Measurements from ENCODE around the gene FAM3D. TPM values are rescaled to one million over a fixed set of nuclear protein-coding genes. Genes with fewer than 3 reads are reported as not detected.

The FAM3D gene
- total and polyA plus RNA-seq, 2 of the 8 experiments (the other 6 are each of a cell fraction or from before 2014, with no cell fraction given), result not detected

- Histone ChIP-seq H3K36me3 (ENCODE audit: control insufficient read depth in 2 of 4, insufficient read depth in 4 of 4, low read length in 3 of 4) (no peaks in the 10 kb centered on the region), H2BK12ac (ENCODE audit: low read depth, low read length) (no peak overlapping the region), H3K9me3 (ENCODE audit: insufficient read depth in 2 of 2, low read depth in 1 of 2, low read length in 1 of 2) (no peaks in the 10 kb centered on the region), H3K4ac (replicated peaks; ENCODE audit: insufficient read length, low read depth, low read length) (no peak overlapping the region), H3K9ac (replicated peaks in 1 of 4; ENCODE audit: extremely low read depth in 1 of 4, low read depth in 3 of 4, low read length in 3 of 4) (no peak overlapping the region), H4K91ac (replicated peaks; ENCODE audit: insufficient read length, low read length) (no peak overlapping the region), H3K23ac (ENCODE audit: insufficient read length) (no peak overlapping the region), H2BK15ac (ENCODE audit: low read length) (no peak overlapping the region), H3K27ac (ENCODE audit: low read depth, low read length) (no peak overlapping the region), H2BK5ac (ENCODE audit: low read depth, low read length) (no peak overlapping the region), H2BK120ac (replicated peaks; ENCODE audit: low read depth, low read length) (no peak overlapping the region), H3K4me3 (ENCODE audit: extremely low read depth in 1 of 4, insufficient read depth in 2 of 4, low read depth in 3 of 4, low read length in 4 of 4) (no peak overlapping the region), H4K5ac (ENCODE audit: insufficient read length, low read depth, low read length) (no peak overlapping the region), H3K4me2 (ENCODE audit: insufficient read depth in 1 of 2, low read depth in 2 of 2, low read length in 2 of 2) (no peak overlapping the region), H3K18ac (ENCODE audit: extremely low read depth, low read length) (no peak overlapping the region), H3K79me1 (ENCODE audit: low read depth, low read length) (no peaks in the 10 kb centered on the region), H3K14ac (ENCODE audit: insufficient read length) (no peak overlapping the region), H4K20me1 (replicated peaks in 1 of 2; ENCODE audit: control insufficient read depth in 1 of 2, insufficient read depth in 2 of 2, low read length in 2 of 2) (no peaks in the 10 kb centered on the region), H3K56ac (replicated peaks; ENCODE audit: insufficient read length, low read depth, low read length) (no peak overlapping the region), H2BK20ac (ENCODE audit: low read length) (no peak overlapping the region), H3K27me3 (replicated peaks in 1 of 4; ENCODE audit: control insufficient read depth in 3 of 4, extremely low read depth in 1 of 4, insufficient read depth in 3 of 4, low read length in 3 of 4) (no peaks in the 10 kb centered on the region), H3K23me2 (ENCODE audit: low read depth, low read length) (peaks cover 3% of the 10 kb centered on the region; the same call in 1 of the 2 replicates), H3K4me1 (replicated peaks in 1 of 4; ENCODE audit: control insufficient read depth in 3 of 4, insufficient read depth in 4 of 4, low read length in 3 of 4) (peaks cover 0 to 4% (median 0%) of the 10 kb centered on the region in 4 experiments; a peak in 1 of 7 replicates), H3K79me2 (ENCODE audit: control insufficient read depth in 1 of 2, insufficient read depth in 2 of 2, low read length in 2 of 2) (no peaks in the 10 kb centered on the region), H4K8ac (ENCODE audit: extremely low read depth, insufficient read depth, low read length) (no peak overlapping the region; the same call in 1 of the 2 replicates), H2AFZ (ENCODE audit: low read length) (no peak overlapping the region), H2AK5ac (ENCODE audit: low read depth, low read length) (no peak overlapping the region)
- TF ChIP-seq EGR1 (IDR thresholded peaks at IDR 0.05; ENCODE audit: borderline replicate concordance, low read depth, low read length) (no peak), HDAC6 (IDR thresholded peaks at IDR 0.05; ENCODE audit: low read depth, low read length) (no peak), SP2 (IDR thresholded peaks at IDR 0.05; ENCODE audit: low read length) (no peak), BCL11A (IDR thresholded peaks at IDR 0.05; ENCODE audit: low read depth in 2 of 2, low read length in 2 of 2) (no peak), POLR2AphosphoS5 (IDR thresholded peaks at IDR 0.05; ENCODE audit: low read depth, low read length) (no peak), GTF2F1 (IDR thresholded peaks at IDR 0.05; ENCODE audit: borderline replicate concordance, low read depth, low read length) (no peak), SUZ12 (IDR thresholded peaks at IDR 0.05; ENCODE audit: low read length) (no peak), ZNF274 (IDR thresholded peaks at IDR 0.05; ENCODE audit: borderline replicate concordance, extremely low read depth, low read length) (no peak), SP4 (IDR thresholded peaks at IDR 0.05; ENCODE audit: low read length) (no peak), TAF1 (IDR thresholded peaks at IDR 0.05; ENCODE audit: low read depth, low read length) (no peak)
- TF ChIP-seq, protein P1, sequence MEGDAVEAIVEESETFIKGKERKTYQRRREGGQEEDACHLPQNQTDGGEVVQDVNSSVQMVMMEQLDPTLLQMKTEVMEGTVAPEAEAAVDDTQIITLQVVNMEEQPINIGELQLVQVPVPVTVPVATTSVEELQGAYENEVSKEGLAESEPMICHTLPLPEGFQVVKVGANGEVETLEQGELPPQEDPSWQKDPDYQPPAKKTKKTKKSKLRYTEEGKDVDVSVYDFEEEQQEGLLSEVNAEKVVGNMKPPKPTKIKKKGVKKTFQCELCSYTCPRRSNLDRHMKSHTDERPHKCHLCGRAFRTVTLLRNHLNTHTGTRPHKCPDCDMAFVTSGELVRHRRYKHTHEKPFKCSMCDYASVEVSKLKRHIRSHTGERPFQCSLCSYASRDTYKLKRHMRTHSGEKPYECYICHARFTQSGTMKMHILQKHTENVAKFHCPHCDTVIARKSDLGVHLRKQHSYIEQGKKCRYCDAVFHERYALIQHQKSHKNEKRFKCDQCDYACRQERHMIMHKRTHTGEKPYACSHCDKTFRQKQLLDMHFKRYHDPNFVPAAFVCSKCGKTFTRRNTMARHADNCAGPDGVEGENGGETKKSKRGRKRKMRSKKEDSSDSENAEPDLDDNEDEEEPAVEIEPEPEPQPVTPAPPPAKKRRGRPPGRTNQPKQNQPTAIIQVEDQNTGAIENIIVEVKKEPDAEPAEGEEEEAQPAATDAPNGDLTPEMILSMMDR (IDR thresholded peaks at IDR 0.05; ENCODE audit: control extremely low read depth in 1 of 3, insufficient read depth in 1 of 3, low read depth in 1 of 3, low read length in 3 of 3), result no peak
- FAIRE-seq (no peak), DNase-seq (ENCODE audit: low read depth in 1 of 2, low spot score in 2 of 2) (no peak)
- ChIA-PET POLR2A (ENCODE audit: partially characterized antibody) (interaction anchor here (1.0 kb wide), 1 partner anchor 11 kb away, joined by 3 read pairs; no protein-coding TSS in a partner anchor), CTCF (ENCODE audit: partially characterized antibody) (interaction anchor here (1.0 to 4.6 kb wide), 10 partner anchors 9 to 60 kb away, joined by 3 to 62 read pairs (median 5); partner anchors contain the start of gene FAM107A)
- 88% methylated on average over 6 of the region's 6 CpGs; no CpG with 5 or more reads in 1 of the 2 experiments for WGBS, 2 experiments (ENCODE audit: extremely low coverage in 1 of 2, insufficient coverage in 1 of 2, insufficient read length in 1 of 2, insufficient replicate concordance in 2 of 2, low coverage in 1 of 2, low lambda C conversion rate in 2 of 2, missing lambda C conversion rate in 1 of 2)
Observed at GRCh38 chr3:58621086-58621830, 45.3 kb downstream of the FAM3D start.
